HepG2 (cell line): ENCODE results near the gene TOP2A. TPM values are rescaled to one million over a fixed set of nuclear protein-coding genes. Genes with fewer than 3 reads are reported as not detected.

Experiments
- ATM ChIP-seq: fragments of 450-650 bp; IDR thresholded peaks from 2 replicates; pipeline ENCODE4 v1.7.1; 2017; ENCODE audit warnings: mild to moderate bottlenecking, borderline replicate concordance
- DPF2 ChIP-seq: sonication (generic); formaldehyde crosslinking; IDR thresholded peaks from 2 replicates; pipeline ENCODE4 v1.4.0; 2020; ENCODE audit warnings: mild to moderate bottlenecking, low read depth, missing genetic modification reagents, borderline replicate concordance
- ERF ChIP-seq: IDR thresholded peaks from 2 replicates; pipeline ENCODE4 v1.6.1; 2018; ENCODE audit warnings: missing biosample characterization, missing genetic modification reagents
- GLMP ChIP-seq: sonication (generic); formaldehyde crosslinking; IDR thresholded peaks from 2 replicates; pipeline ENCODE4 v1.9.0; 2021; ENCODE audit warnings: missing genetic modification reagents, mild to moderate bottlenecking, borderline replicate concordance
- JARID2 ChIP-seq: sonication (generic); formaldehyde crosslinking; IDR thresholded peaks from 2 replicates; pipeline ENCODE4 v1.8.1; 2023; ENCODE audit warnings: missing genetic modification reagents, inconsistent platforms; ENCODE audit not compliant: insufficient replicate concordance
- KDM2A ChIP-seq: sonication (generic); formaldehyde crosslinking; IDR thresholded peaks from 2 replicates; pipeline ENCODE4 v1.4.0; 2020; ENCODE audit warnings: low read depth, missing genetic modification reagents, borderline replicate concordance
- KDM5B ChIP-seq: sonication (generic); formaldehyde crosslinking; IDR thresholded peaks from 2 replicates; pipeline ENCODE4 v1.4.0; 2020; ENCODE audit warnings: missing genetic modification reagents, mild to moderate bottlenecking, borderline replicate concordance
- MED8 ChIP-seq: sonication (generic); formaldehyde crosslinking; IDR thresholded peaks from 2 replicates; pipeline ENCODE4 v1.8.1; 2023; ENCODE audit warnings: mild to moderate bottlenecking, missing genetic modification reagents; ENCODE audit not compliant: insufficient replicate concordance
- PAF1 ChIP-seq: IDR thresholded peaks from 2 replicates; pipeline ENCODE4 v1.6.1; 2016; ENCODE audit warnings: missing genetic modification reagents, missing compliant biosample characterization
- PAXIP1 ChIP-seq: sonication (generic); formaldehyde crosslinking; conservative IDR thresholded peaks from 2 replicates; pipeline ENCODE4 v1.4.0; 2020; ENCODE audit warnings: mild to moderate bottlenecking, missing genetic modification reagents, moderate library complexity
- SOX5 ChIP-seq: IDR thresholded peaks from 2 replicates; pipeline ENCODE4 v1.6.1; 2016; ENCODE audit warnings: borderline replicate concordance
- TMF1 ChIP-seq: sonication (generic); formaldehyde crosslinking; IDR thresholded peaks from 2 replicates; pipeline ENCODE4 v1.8.1; 2022; ENCODE audit warnings: low read depth, missing genetic modification reagents
- ZNF432 ChIP-seq: sonication (generic); formaldehyde crosslinking; IDR thresholded peaks from 2 replicates; pipeline ENCODE4 v1.5.0; 2020; ENCODE audit warnings: missing genetic modification reagents, mild to moderate bottlenecking, borderline replicate concordance
- ZNF543 ChIP-seq: sonication (generic); formaldehyde crosslinking; IDR thresholded peaks from 2 replicates; pipeline ENCODE4 v1.4.0; 2020; ENCODE audit warnings: mild to moderate bottlenecking, missing genetic modification reagents
- ZNF580 ChIP-seq: IDR thresholded peaks from 2 replicates; pipeline ENCODE4 v1.6.1; 2016; ENCODE audit warnings: low read depth, borderline replicate concordance
- polyA plus RNA-seq, 8 experiments: library from polyadenylated mRNA; depleted of rRNA in 3 of 8; stranded (reverse) in 7 of 8; unstranded in 1 of 8; fragments of >200 nt; fragmentation: Illumina TruSeq in 4 of 8; extraction: Trizol in 4 of 8; gene quantifications; 2 replicates each; pipeline versions ENCODE4 v1.2.1 to v1.2.3, GENCODE V29; 2011 to 2016; ENCODE audit warnings: low read depth in 4 of 8, missing spikeins in 1 of 8, mixed read lengths in 1 of 8; ENCODE audit not compliant: insufficient read depth in 1 of 8
- total RNA-seq, 5 experiments: library from RNA; depleted of rRNA; stranded (reverse); fragments of >200 nt; fragmentation: Illumina TruSeq; extraction: Trizol; gene quantifications; 2 replicates each; pipeline ENCODE4 v1.2.3, GENCODE V29; 2016; ENCODE audit warnings: low read depth in 1 of 5
- TF ChIP-seq, protein P1 (sequence below): sonication (generic); formaldehyde crosslinking; IDR thresholded peaks from 2 replicates; pipeline ENCODE4 v1.5.0; 2020; ENCODE audit warnings: mild to moderate bottlenecking, missing genetic modification reagents
- TF ChIP-seq, protein P2 (sequence below): sonication (generic); formaldehyde crosslinking; IDR thresholded peaks from 2 replicates; pipeline ENCODE4 v1.4.0; 2020; ENCODE audit warnings: missing genetic modification reagents

TOP2A gene
- total and polyA plus RNA-seq, 2 of the 13 experiments (the other 11 are each of a cell fraction or from before 2014, with no cell fraction given): 108 to 327 TPM

GRCh38 chr17:40345994-40346764 lies 71.5 kb downstream of the TOP2A start (continued):
- TF ChIP-seq KDM5B (CRISPR knock-in tag) (0 out of 2 replicates have a peak, but pooled peaks have one; percentile 64), ZNF543 (no peak), GLMP (CRISPR knock-in tag) (no peak), ZNF580 (CRISPR knock-in tag) (no peak), PAXIP1 (CRISPR knock-in tag) (peak; percentile 45; the same call in 1 of the 2 replicates), PAF1 (CRISPR knock-in tag) (no peak), ATM (no peak), TMF1 (CRISPR knock-in tag) (0 out of 2 replicates have a peak, but pooled peaks have one; percentile 44), DPF2 (CRISPR knock-in tag) (no peak), JARID2 (no peak), MED8 (CRISPR knock-in tag) (no peak), KDM2A (no peak), ERF (CRISPR knock-in tag) (no peak), ZNF432 (CRISPR knock-in tag) (no peak), SOX5 (CRISPR knock-in tag) (no peak)
- TF ChIP-seq, protein P1, sequence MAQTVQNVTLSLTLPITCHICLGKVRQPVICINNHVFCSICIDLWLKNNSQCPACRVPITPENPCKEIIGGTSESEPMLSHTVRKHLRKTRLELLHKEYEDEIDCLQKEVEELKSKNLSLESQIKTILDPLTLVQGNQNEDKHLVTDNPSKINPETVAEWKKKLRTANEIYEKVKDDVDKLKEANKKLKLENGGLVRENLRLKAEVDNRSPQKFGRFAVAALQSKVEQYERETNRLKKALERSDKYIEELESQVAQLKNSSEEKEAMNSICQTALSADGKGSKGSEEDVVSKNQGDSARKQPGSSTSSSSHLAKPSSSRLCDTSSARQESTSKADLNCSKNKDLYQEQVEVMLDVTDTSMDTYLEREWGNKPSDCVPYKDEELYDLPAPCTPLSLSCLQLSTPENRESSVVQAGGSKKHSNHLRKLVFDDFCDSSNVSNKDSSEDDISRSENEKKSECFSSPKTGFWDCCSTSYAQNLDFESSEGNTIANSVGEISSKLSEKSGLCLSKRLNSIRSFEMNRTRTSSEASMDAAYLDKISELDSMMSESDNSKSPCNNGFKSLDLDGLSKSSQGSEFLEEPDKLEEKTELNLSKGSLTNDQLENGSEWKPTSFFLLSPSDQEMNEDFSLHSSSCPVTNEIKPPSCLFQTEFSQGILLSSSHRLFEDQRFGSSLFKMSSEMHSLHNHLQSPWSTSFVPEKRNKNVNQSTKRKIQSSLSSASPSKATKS (CRISPR knock-in tag): no peak
- TF ChIP-seq, protein P2, sequence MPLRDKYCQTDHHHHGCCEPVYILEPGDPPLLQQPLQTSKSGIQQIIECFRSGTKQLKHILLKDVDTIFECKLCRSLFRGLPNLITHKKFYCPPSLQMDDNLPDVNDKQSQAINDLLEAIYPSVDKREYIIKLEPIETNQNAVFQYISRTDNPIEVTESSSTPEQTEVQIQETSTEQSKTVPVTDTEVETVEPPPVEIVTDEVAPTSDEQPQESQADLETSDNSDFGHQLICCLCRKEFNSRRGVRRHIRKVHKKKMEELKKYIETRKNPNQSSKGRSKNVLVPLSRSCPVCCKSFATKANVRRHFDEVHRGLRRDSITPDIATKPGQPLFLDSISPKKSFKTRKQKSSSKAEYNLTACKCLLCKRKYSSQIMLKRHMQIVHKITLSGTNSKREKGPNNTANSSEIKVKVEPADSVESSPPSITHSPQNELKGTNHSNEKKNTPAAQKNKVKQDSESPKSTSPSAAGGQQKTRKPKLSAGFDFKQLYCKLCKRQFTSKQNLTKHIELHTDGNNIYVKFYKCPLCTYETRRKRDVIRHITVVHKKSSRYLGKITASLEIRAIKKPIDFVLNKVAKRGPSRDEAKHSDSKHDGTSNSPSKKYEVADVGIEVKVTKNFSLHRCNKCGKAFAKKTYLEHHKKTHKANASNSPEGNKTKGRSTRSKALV: no peak
